ENCODE results near the gene HDAC9. TPM values are rescaled to one million over a fixed set of nuclear protein-coding genes. Genes with fewer than 3 reads are reported as not detected.
A peak's percentile ranks its signal among the peaks of the same experiment; 100 is the strongest.

The HDAC9 gene
- total RNA-seq, 1 experiment from 2014 or later = 17.1 TPM

GRCh38 chr7:18521945-18522566, 26.5 kb downstream of the HDAC9 start:
- Histone ChIP-seq H3K9me3 (ENCODE audit: control insufficient read depth, insufficient read depth, low read depth, low read length) (no peaks in the 10 kb centered on the region), H3K27ac (ENCODE audit: low read length) (peak overlapping the region; percentile 53), H3K4me1 (ENCODE audit: control insufficient read depth, insufficient read depth, low read length) (peaks cover 9% of the 10 kb centered on the region; the same call in 1 of the 2 replicates), H3K4me3 (ENCODE audit: low read depth in 2 of 2, low read length in 2 of 2) (no peak overlapping the region), H3K27me3 (ENCODE audit: control insufficient read depth, insufficient read depth, low read length) (no peaks in the 10 kb centered on the region), H3K36me3 (ENCODE audit: control insufficient read depth, insufficient read depth, low read length) (no peaks in the 10 kb centered on the region)
- no peak for DNase-seq (ENCODE audit: low read depth, low spot score)
- TF ChIP-seq, protein P1, sequence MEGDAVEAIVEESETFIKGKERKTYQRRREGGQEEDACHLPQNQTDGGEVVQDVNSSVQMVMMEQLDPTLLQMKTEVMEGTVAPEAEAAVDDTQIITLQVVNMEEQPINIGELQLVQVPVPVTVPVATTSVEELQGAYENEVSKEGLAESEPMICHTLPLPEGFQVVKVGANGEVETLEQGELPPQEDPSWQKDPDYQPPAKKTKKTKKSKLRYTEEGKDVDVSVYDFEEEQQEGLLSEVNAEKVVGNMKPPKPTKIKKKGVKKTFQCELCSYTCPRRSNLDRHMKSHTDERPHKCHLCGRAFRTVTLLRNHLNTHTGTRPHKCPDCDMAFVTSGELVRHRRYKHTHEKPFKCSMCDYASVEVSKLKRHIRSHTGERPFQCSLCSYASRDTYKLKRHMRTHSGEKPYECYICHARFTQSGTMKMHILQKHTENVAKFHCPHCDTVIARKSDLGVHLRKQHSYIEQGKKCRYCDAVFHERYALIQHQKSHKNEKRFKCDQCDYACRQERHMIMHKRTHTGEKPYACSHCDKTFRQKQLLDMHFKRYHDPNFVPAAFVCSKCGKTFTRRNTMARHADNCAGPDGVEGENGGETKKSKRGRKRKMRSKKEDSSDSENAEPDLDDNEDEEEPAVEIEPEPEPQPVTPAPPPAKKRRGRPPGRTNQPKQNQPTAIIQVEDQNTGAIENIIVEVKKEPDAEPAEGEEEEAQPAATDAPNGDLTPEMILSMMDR (IDR thresholded peaks at IDR 0.05) = no peak
- TF ChIP-seq, protein P2, sequence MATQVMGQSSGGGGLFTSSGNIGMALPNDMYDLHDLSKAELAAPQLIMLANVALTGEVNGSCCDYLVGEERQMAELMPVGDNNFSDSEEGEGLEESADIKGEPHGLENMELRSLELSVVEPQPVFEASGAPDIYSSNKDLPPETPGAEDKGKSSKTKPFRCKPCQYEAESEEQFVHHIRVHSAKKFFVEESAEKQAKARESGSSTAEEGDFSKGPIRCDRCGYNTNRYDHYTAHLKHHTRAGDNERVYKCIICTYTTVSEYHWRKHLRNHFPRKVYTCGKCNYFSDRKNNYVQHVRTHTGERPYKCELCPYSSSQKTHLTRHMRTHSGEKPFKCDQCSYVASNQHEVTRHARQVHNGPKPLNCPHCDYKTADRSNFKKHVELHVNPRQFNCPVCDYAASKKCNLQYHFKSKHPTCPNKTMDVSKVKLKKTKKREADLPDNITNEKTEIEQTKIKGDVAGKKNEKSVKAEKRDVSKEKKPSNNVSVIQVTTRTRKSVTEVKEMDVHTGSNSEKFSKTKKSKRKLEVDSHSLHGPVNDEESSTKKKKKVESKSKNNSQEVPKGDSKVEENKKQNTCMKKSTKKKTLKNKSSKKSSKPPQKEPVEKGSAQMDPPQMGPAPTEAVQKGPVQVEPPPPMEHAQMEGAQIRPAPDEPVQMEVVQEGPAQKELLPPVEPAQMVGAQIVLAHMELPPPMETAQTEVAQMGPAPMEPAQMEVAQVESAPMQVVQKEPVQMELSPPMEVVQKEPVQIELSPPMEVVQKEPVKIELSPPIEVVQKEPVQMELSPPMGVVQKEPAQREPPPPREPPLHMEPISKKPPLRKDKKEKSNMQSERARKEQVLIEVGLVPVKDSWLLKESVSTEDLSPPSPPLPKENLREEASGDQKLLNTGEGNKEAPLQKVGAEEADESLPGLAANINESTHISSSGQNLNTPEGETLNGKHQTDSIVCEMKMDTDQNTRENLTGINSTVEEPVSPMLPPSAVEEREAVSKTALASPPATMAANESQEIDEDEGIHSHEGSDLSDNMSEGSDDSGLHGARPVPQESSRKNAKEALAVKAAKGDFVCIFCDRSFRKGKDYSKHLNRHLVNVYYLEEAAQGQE (IDR thresholded peaks at IDR 0.05; ENCODE audit: insufficient read depth in 1 of 2, low read depth in 2 of 2, low read length in 1 of 2) = no peak
- TF ChIP-seq SIN3A (IDR thresholded peaks at IDR 0.05; ENCODE audit: borderline replicate concordance, insufficient read depth, low read depth, low read length) = no peak
- TF ChIP-seq POLR2AphosphoS5 (IDR thresholded peaks at IDR 0.05; ENCODE audit: low read depth, low read length) = no peak
- no peak for TF ChIP-seq TCF7L2 (IDR thresholded peaks at IDR 0.05; ENCODE audit: low read depth, low read length)
- in situ Hi-C loops (cut with HindIII; ENCODE audit: low pct_unique_long_range_greater_than_20kb, low sequenced_read_pairs) = no loop called here
- intact Hi-C loops (cut with micrococcal nuclease; ENCODE audit: unreplicated experiment) = no loop called here
- ATAC-seq = 0 out of 2 replicates have a peak, but pooled peaks have one; percentile 33
- POLR2A ChIA-PET = interaction anchor here (0.7 kb wide), 1 partner anchor 102 kb away, joined by 7 read pairs; no protein-coding TSS in a partner anchor
- no TSS peak for BruUV-seq (replicated peaks)
- CTCF ChIA-PET = interaction anchor here (0.6 kb wide), 2 partner anchors 13 to 898 kb away, joined by 3 read pairs; no protein-coding TSS in a partner anchor

GRCh38 chr7:18524248-18524647, 28.7 kb downstream of the HDAC9 start:
- CTCF ChIA-PET = no interaction called here
- intact Hi-C loops (cut with micrococcal nuclease; ENCODE audit: unreplicated experiment) (no loop called here), in situ Hi-C loops (cut with HindIII; ENCODE audit: low pct_unique_long_range_greater_than_20kb, low sequenced_read_pairs) (no loop called here)
- Histone ChIP-seq H3K4me1 (ENCODE audit: control insufficient read depth, insufficient read depth, low read length) (no peaks in the 10 kb centered on the region), H3K27me3 (ENCODE audit: control insufficient read depth, insufficient read depth, low read length) (no peaks in the 10 kb centered on the region), H3K36me3 (ENCODE audit: control insufficient read depth, insufficient read depth, low read length) (no peaks in the 10 kb centered on the region), H3K9me3 (ENCODE audit: control insufficient read depth, insufficient read depth, low read depth, low read length) (no peaks in the 10 kb centered on the region), H3K27ac (ENCODE audit: low read length) (no peak overlapping the region; the same call in 1 of the 2 replicates), H3K4me3 (ENCODE audit: low read depth in 2 of 2, low read length in 2 of 2) (no peak overlapping the region)
- POLR2A ChIA-PET = interaction anchor here (0.6 kb wide), 2 partner anchors 210 to 1560 kb away, joined by 4 to 9 read pairs; no protein-coding TSS in a partner anchor
- TF ChIP-seq, protein P1 (IDR thresholded peaks at IDR 0.05) = no peak
- TF ChIP-seq SIN3A (IDR thresholded peaks at IDR 0.05; ENCODE audit: borderline replicate concordance, insufficient read depth, low read depth, low read length) = no peak
- TF ChIP-seq POLR2AphosphoS5 (IDR thresholded peaks at IDR 0.05; ENCODE audit: low read depth, low read length) = no peak
- TF ChIP-seq, protein P2 (IDR thresholded peaks at IDR 0.05; ENCODE audit: insufficient read depth in 1 of 2, low read depth in 2 of 2, low read length in 1 of 2) = no peak
- no peak for TF ChIP-seq TCF7L2 (IDR thresholded peaks at IDR 0.05; ENCODE audit: low read depth, low read length)
- ATAC-seq = no peak
- BruUV-seq (replicated peaks) = no TSS peak
- DNase-seq (ENCODE audit: low read depth, low spot score) = no peak
